ENCODE results near the gene ZC3H14. TPM values are rescaled to one million over a fixed set of nuclear protein-coding genes. Genes with fewer than 3 reads are reported as not detected.
A peak's percentile ranks its signal among the peaks of the same experiment; 100 is the strongest.

ZC3H14 gene
- total and polyA plus RNA-seq, 9 of the 15 experiments (the other 6 are each of a cell fraction or from before 2014, with no cell fraction given): 21.1 to 109 (median 45.3) TPM

- ATAC-seq (no peak), DNase-seq (ENCODE audit: extremely low read depth in 1 of 4, low spot score in 3 of 4) (no peak), FAIRE-seq (no peak)
- Histone ChIP-seq H3K4me3 (no peak overlapping the region), H3K9me3 (replicated peaks; ENCODE audit: control insufficient read depth, insufficient read depth, low read depth, low read length) (no peaks in the 10 kb centered on the region), H3K27me3 (ENCODE audit: control insufficient read depth in 2 of 2, insufficient read depth in 2 of 2, low read length in 2 of 2) (no peaks in the 10 kb centered on the region), H3K9me1 (ENCODE audit: control insufficient read depth, insufficient read depth, low read length) (no peaks in the 10 kb centered on the region), H3K36me3 (ENCODE audit: control insufficient read depth, insufficient read depth, low read length) (no peaks in the 10 kb centered on the region; the same call in 2 of the 3 replicates), H3K9ac (ENCODE audit: insufficient read depth in 1 of 2, low read depth in 2 of 2, low read length in 2 of 2) (no peak overlapping the region), H3K4me1 (replicated peaks in 1 of 2; ENCODE audit: control insufficient read depth in 2 of 2, insufficient read depth in 2 of 2, low read length in 2 of 2) (peaks cover 0 to 15% of the 10 kb centered on the region in 2 experiments; a peak in 3 of 5 replicates), H3K27ac (ENCODE audit: extremely low read depth, low read depth, low read length) (no peak overlapping the region), H3K4me2 (ENCODE audit: insufficient read depth, low read length) (no peak overlapping the region), H3K79me2 (ENCODE audit: control insufficient read depth, insufficient read depth, low read length) (no peaks in the 10 kb centered on the region), H2AFZ (ENCODE audit: low read depth, low read length) (no peak overlapping the region), H4K20me1 (replicated peaks; ENCODE audit: control insufficient read depth, insufficient read depth, low read length) (no peaks in the 10 kb centered on the region)
- ChIA-PET CTCF (ENCODE audit: low intra/inter-chr PET ratio) (no interaction called here), POLR2A (interaction anchor here (1.7 kb wide), 1 partner anchor 12 kb away, joined by 3 read pairs; no protein-coding TSS in a partner anchor)
- in situ Hi-C loops (cut with MboI): loop anchor here (25.0 kb wide), 1 partner anchor 566 kb away; the partner anchor contains the start of gene GALC
- BruUV-seq (replicated peaks): no TSS peak
- WGBS (ENCODE audit: insufficient coverage, low coverage, missing lambda C conversion rate): 44% methylated on average over 2 of the region's 2 CpGs
- TF ChIP-seq PML (IDR thresholded peaks at IDR 0.05; ENCODE audit: low read length) (no peak), CGGBP1 (CRISPR knock-in tag; IDR thresholded peaks at IDR 0.05) (no peak), USF1 (CRISPR knock-in tag; IDR thresholded peaks at IDR 0.05) (no peak)
- intact Hi-C loops (cut with micrococcal nuclease): no loop called here
These were observed 10.0 kb upstream of the ZC3H14 start for GRCh38 chr14:88552876-88553275.

- intact Hi-C loops (cut with micrococcal nuclease) (no loop called here), in situ Hi-C loops (cut with MboI) (loop anchor here (25.0 kb wide), 1 partner anchor 567 kb away; the partner anchor contains the start of gene GALC)
- Histone ChIP-seq H3K79me2 (ENCODE audit: control insufficient read depth, insufficient read depth, low read length) (no peaks in the 10 kb centered on the region), H3K4me3 (peak overlapping the region; percentile 59), H3K9ac (ENCODE audit: insufficient read depth in 1 of 2, low read depth in 2 of 2, low read length in 2 of 2) (peak overlapping the region; percentile 60 to 90; a peak in 3 of 4 replicates), H3K9me3 (replicated peaks; ENCODE audit: control insufficient read depth, insufficient read depth, low read depth, low read length) (no peaks in the 10 kb centered on the region), H3K27ac (ENCODE audit: extremely low read depth, low read depth, low read length) (no peak overlapping the region), H3K4me1 (replicated peaks in 1 of 2; ENCODE audit: control insufficient read depth in 2 of 2, insufficient read depth in 2 of 2, low read length in 2 of 2) (peaks cover 0 to 15% of the 10 kb centered on the region in 2 experiments; a peak in 3 of 5 replicates), H2AFZ (ENCODE audit: low read depth, low read length) (peak overlapping the region; percentile 72; the same call in 1 of the 2 replicates), H3K36me3 (ENCODE audit: control insufficient read depth, insufficient read depth, low read length) (no peaks in the 10 kb centered on the region), H3K9me1 (ENCODE audit: control insufficient read depth, insufficient read depth, low read length) (no peaks in the 10 kb centered on the region), H3K4me2 (ENCODE audit: insufficient read depth, low read length) (peak overlapping the region; percentile 70), H4K20me1 (replicated peaks; ENCODE audit: control insufficient read depth, insufficient read depth, low read length) (no peaks in the 10 kb centered on the region), H3K27me3 (ENCODE audit: control insufficient read depth in 2 of 2, insufficient read depth in 2 of 2, low read length in 2 of 2) (no peaks in the 10 kb centered on the region)
- ATAC-seq (no peak), DNase-seq (ENCODE audit: extremely low read depth in 1 of 4, low spot score in 3 of 4) (no peak), FAIRE-seq (peak; percentile 52)
- ChIA-PET POLR2A (no interaction called here), CTCF (ENCODE audit: low intra/inter-chr PET ratio) (no interaction called here)
- WGBS (ENCODE audit: insufficient coverage, low coverage, missing lambda C conversion rate): 4% methylated on average over 19 of the region's 19 CpGs
- BruUV-seq (replicated peaks): TSS peak; percentile 73
- TF ChIP-seq C11orf30 (IDR thresholded peaks at IDR 0.05; ENCODE audit: low read depth) (peak; percentile 29; the same call in 1 of the 2 replicates), SMARCA5 (IDR thresholded peaks at IDR 0.05) (no peak)
These were observed 8.9 kb upstream of the ZC3H14 start for GRCh38 chr14:88553886-88554456.

All from K562 (cell line).